DOHH2 (cell line): Measurements from ENCODE around the gene SSH2.

Experiments used
- CTCF ChIP-seq: fragments of 200-600 bp; sonication (generic); IDR thresholded peaks from one replicate; pipeline ENCODE4 v1.5.1; 2014; ENCODE audit warnings: antibody characterized with exemption, mild to moderate bottlenecking, low read depth, low read length; ENCODE audit not compliant: poor library complexity, severe bottlenecking
- EZH2phosphoT487 ChIP-seq: fragments of 200-600 bp; sonication (generic); IDR thresholded peaks from 2 replicates; pipeline ENCODE4 v1.6.1; 2017; ENCODE audit warnings: borderline replicate concordance, mild to moderate bottlenecking, antibody characterized with exemption, low read length, moderate library complexity, mixed read lengths

GRCh38 chr17:29683481-29683880 is 246.5 kb downstream of the SSH2 start:
- TF ChIP-seq CTCF (no peak), EZH2phosphoT487 (no peak)
